Umbilical cord (tissue), 2 donors: Measurements from ENCODE around the gene KLHL26. TPM values are rescaled to one million over a fixed set of nuclear protein-coding genes. Genes with fewer than 3 reads are reported as not detected.

ENCODE experiments used
- DNase-seq: peaks from one replicate; pipeline ENCODE4 v3.0.0-alpha.2; 2015; ENCODE audit warnings: low spot score
- total RNA-seq: library from RNA; depleted of rRNA; stranded (reverse); fragments of >200 nt; gene quantifications from one replicate; pipeline ENCODE4 v1.2.3, GENCODE V29; 2014; ENCODE audit warnings: low replicate concordance; ENCODE audit not compliant: insufficient read depth

Gene KLHL26
- total RNA-seq, 1 donor from 2014 or later, result 4.6 TPM

DNA sequence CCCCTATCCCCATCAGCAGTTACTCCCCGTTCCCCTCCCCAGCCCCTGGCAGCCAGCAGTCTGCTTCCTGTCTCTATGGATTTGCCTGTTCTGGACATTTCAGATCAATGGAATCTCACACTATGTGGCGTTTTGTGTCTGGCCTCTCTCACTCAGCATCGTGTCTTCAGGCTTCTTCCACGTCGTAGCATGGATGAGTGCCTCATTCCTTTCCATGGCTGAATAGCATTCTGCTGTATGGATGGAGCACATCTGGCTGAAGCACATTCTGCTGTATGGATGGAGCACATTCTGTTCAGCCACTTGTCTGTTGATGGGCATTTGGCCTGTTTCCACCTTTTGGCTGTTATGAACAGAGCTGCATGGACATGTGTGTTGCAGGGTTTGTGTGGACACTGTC, 76.2 kb downstream of the KLHL26 start:
- peak; percentile 84 for DNase-seq

DNA sequence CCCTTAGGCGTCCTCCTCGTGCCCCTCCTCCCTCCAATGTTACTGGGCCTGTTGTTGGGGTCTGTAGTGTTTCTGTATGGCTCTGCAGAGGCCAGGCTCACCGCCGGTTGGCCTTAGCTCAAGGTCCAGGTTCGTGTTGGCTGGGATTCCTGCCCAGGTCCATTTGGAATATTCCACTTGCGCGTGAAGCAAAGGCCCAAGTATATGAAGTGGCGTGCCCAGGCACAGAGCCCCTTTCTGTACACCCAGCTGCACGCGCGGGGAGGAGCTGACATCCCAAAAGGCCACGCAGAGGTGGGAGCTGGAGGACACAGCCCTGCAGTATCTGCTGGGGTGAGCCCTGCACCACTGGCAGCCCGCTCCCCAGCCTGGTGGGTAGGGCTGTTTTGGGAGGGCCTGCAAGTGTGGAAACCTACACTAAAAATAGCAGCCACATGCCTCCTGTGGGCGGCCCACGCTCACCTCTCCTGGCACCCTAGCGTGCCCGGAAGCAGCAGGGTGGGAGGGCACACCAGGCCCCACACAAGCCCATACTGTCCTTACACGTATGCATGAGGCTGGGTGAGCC, 76.8 kb downstream of the KLHL26 start:
- DNase-seq, result no peak

DNA sequence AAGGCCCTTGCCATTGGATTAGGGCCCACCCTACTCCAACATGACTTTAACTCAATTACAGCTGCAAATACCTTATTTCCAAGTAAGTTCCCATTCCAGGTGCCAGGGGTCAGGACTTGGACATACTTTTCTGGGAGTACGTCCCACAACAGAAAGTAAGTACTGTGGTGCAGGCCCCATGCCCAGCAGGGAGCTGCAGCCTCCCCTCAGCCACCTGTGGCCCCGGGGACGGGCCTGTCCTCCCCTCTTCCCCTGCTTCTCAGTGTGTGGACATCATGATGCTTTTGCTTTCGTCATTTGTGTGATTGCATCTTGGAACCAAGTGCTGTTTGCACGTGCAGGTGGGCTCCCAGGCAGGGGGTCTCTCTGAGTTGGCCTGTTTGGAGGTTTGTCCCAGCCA, 78.6 kb downstream of the KLHL26 start:
- DNase-seq, result no peak

DNA sequence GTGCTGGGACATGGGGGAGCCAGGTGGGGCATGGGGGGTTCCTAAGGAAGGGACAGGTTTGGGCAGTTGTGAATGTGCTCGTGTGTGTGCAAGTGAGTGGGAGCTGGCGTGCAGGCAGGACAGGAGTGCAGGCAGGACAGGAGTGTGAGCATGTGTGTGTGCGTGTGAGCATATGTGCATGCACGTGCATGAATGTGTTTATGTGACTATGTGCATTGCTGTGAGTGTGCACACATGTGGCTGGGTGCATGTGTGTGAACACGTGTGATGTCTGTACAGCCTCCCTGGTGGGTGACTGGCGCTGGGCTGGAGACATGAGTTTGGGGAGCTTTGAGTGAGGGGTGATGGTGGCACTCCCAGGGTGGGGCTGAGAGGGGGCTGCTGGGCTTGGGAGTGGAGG, 80.0 kb downstream of the KLHL26 start:
- DNase-seq, result no peak

DNA sequence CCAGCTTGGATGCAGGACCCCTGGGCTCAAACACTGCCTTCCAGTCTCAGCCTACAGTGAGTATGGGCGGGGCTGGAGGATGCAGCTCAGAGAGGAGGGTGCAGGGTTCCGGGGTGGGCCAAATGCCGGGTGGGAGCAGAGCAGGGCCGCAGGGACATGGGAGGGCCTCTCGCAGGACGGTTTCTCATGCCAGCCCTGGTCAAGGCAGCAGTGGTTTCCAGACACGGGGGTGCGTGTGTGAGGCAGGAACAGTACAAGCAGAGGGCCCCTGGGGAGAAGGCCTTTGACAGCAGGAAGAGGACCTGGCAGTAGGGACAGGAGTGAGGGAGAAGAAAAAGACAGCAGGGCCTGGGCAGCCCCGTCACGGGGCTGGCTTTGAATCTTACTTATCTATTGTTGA, 80.8 kb downstream of the KLHL26 start:
- no peak for DNase-seq

DNA sequence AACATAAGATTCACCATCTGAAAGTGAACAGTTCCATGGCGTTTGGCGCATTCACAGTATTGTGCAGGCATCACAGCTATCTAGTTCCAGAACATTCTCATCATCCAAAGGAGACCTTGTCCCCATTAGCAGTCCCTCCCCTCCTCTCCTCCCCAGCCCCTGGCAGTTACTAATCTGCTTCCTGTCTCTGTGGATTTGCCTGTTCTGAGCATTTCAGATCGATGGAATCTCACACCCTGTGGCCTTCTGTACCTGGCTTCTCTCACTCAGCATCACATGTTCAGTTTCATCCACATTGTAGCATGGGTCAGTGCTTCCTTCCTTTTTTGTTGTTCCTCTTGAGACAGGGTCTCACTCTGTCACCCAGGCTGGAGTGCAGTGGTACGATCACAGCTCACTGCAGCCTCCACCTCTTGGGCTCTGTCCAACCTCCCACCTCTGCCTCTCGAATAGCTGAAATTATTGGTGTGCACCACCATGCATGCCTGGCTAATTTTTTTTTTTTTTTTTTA, 81.2 kb downstream of the KLHL26 start:
- no peak for DNase-seq

DNA sequence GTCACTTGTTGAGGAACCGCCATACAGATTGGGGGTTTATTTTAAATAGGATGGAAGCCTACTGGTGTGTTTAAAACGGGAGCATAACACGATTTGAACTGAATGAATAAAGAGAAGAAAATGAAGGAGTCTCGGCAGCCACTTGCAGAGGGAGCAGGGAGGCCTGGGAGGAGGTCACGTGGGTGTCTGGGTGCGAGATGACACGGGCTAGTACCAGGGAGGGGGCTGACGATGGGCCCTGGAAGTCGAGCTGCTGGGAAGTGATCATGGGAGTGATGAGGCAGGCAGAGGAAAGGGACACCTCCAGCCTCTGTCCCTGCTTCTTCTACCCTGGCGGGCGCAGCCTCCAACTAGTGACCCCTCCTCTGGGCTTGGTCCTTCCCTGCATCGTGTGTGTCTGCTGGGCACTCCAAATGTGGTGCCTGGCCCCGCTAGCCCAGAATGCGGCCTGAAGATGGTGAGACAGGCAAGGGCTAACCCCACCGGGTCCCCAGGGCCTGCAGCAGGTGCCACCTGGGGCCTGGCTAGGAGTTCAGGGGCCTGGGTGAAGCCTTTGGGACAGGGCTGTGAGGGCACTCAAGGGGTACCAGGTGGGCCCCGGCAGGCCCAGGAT, 82.1 kb downstream of the KLHL26 start:
- DNase-seq, result no peak

DNA sequence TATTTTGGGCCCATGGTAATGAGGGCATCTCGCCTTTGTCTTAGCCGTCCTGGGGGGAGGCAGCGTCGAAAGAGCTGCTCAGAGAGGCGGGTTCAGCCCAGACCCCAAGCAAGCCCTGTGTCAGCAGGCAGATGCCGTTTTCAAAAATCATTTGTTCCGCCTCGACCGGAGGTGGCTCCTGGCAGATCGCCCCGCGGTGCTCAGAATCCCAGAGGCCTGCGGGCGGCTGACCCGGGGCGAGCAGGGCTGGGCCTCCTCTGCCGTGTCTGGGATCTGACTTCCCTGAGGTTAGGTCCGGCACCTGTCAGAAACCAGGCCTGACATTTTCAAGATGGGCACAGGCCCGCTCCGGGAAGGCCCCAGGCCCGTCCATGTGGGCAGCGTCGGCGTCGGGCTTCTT, 82.7 kb downstream of the KLHL26 start:
- no peak for DNase-seq

Other genes starting within 250 kb of the KLHL26 start
- 2.9 TPM for gene LRRC25, start 239.4 kb upstream of the KLHL26 start, total RNA-seq
- 24.8 TPM for gene SSBP4, start 217.6 kb upstream of the KLHL26 start, total RNA-seq
- gene ISYNA1, start 198.9 kb upstream of the KLHL26 start, total RNA-seq, result 20.5 TPM
- gene ELL, start 115.0 kb upstream of the KLHL26 start, total RNA-seq, result 22.6 TPM
- 149 TPM for gene FKBP8, start 93.5 kb upstream of the KLHL26 start, total RNA-seq
- gene KXD1, start 79.2 kb upstream of the KLHL26 start, total RNA-seq, result 62.4 TPM
- 513 TPM for gene UBA52, start 65.2 kb upstream of the KLHL26 start, total RNA-seq
- gene REX1BD, start 48.2 kb upstream of the KLHL26 start, total RNA-seq, result 20.7 TPM
- 10.1 TPM for gene CRLF1, start 30.2 kb upstream of the KLHL26 start, total RNA-seq
- gene TMEM59L, start 24.2 kb upstream of the KLHL26 start, total RNA-seq, result 6.3 TPM
- 1.4 TPM for gene CRTC1, start 46.7 kb downstream of the KLHL26 start, total RNA-seq
- gene COMP, start 154.3 kb downstream of the KLHL26 start, total RNA-seq, result 162 TPM
- gene UPF1, start 194.9 kb downstream of the KLHL26 start, total RNA-seq, result 47.7 TPM